Measurements from ENCODE around the gene AFF3. TPM values are rescaled to one million over a fixed set of nuclear protein-coding genes. Genes with fewer than 3 reads are reported as not detected.

AFF3 gene
- total RNA-seq, 1 experiment from 2014 or later: not detected

DNA sequence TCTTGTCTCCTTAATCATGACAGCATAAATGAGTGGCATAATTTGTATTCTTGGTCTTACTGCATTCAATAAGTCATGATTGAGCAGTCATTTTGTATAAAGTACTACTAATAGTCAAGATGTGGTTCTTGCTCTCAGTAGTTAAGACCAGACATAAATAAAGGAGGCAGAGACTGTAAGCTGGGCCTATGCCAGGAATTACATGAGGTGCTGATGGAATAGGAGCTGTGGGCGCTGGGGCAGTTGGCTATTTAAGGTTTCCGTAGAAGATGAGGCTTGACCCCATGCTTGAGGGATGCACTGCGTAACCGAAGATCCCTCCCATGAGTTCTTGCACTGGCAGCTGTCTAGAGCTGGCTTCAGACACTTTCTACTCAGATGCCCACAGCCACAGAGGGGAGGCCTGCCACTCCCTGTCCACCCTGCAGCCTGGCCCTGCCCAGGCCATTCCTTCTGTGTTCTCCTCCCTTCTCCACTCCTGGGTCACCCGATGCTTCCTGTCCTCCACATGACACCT lies 501.7 kb downstream of the AFF3 start:
- ChIA-PET POLR2A (ENCODE audit: low non-redundant PET) (no interaction called here), CTCF (no interaction called here)
- no peak for DNase-seq (ENCODE audit: low spot score)
- no peaks in the 10 kb centered on the region for H3K4me1 ChIP-seq (ENCODE audit: insufficient read depth, low read length, poor library complexity, severe bottlenecking)
- no peak for TF ChIP-seq EZH2 (IDR thresholded peaks at IDR 0.05; ENCODE audit: borderline replicate concordance, low read depth, low read length, poor library complexity, severe bottlenecking)
- TF ChIP-seq, protein P1, sequence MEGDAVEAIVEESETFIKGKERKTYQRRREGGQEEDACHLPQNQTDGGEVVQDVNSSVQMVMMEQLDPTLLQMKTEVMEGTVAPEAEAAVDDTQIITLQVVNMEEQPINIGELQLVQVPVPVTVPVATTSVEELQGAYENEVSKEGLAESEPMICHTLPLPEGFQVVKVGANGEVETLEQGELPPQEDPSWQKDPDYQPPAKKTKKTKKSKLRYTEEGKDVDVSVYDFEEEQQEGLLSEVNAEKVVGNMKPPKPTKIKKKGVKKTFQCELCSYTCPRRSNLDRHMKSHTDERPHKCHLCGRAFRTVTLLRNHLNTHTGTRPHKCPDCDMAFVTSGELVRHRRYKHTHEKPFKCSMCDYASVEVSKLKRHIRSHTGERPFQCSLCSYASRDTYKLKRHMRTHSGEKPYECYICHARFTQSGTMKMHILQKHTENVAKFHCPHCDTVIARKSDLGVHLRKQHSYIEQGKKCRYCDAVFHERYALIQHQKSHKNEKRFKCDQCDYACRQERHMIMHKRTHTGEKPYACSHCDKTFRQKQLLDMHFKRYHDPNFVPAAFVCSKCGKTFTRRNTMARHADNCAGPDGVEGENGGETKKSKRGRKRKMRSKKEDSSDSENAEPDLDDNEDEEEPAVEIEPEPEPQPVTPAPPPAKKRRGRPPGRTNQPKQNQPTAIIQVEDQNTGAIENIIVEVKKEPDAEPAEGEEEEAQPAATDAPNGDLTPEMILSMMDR (conservative IDR thresholded peaks at IDR 0.05; ENCODE audit: low read depth, low read length): no peak
- no TSS peak for BruUV-seq (replicated peaks)
- H3K27ac ChIP-seq (ENCODE audit: low read depth, low read length, poor library complexity, severe bottlenecking): no peak overlapping the region
- no peaks in the 10 kb centered on the region for H3K36me3 ChIP-seq (ENCODE audit: insufficient read depth, low read length, poor library complexity, severe bottlenecking)
- H3K27me3 ChIP-seq (replicated peaks; ENCODE audit: insufficient read depth, low read depth, low read length, poor library complexity): peaks cover 12% of the 10 kb centered on the region
- H3K9me3 ChIP-seq (ENCODE audit: low read depth, low read length, poor library complexity, severe bottlenecking): no peaks in the 10 kb centered on the region
- no peak overlapping the region for H3K4me3 ChIP-seq (ENCODE audit: low read depth, low read length, poor library complexity, severe bottlenecking)
- intact Hi-C loops (cut with micrococcal nuclease; ENCODE audit: unreplicated experiment): no loop called here

DNA sequence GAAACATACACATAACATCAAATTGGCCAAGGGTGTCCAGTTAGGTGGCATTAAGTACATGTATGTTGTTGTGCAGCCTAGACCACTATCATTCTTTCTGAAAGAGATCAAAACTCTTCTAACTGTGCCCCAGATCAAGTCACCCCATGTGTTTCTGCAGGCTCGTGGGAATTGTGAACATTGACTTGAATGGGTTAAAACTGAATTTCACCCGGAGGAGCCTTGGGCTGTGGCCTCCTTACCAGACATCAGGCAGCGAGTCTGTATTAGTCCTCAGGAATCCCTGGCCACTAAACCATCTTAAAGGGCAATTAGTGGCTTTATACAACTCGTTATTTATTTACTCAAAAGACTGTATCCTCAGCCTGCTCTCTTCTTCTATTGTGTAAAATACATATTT lies 503.6 kb downstream of the AFF3 start:
- H3K36me3 ChIP-seq (ENCODE audit: insufficient read depth, low read length, poor library complexity, severe bottlenecking): no peaks in the 10 kb centered on the region
- no TSS peak for BruUV-seq (replicated peaks)
- no peak overlapping the region for H3K27ac ChIP-seq (ENCODE audit: low read depth, low read length, poor library complexity, severe bottlenecking)
- H3K9me3 ChIP-seq (ENCODE audit: low read depth, low read length, poor library complexity, severe bottlenecking): no peaks in the 10 kb centered on the region
- intact Hi-C loops (cut with micrococcal nuclease; ENCODE audit: unreplicated experiment): no loop called here
- no peak overlapping the region for H3K4me3 ChIP-seq (ENCODE audit: low read depth, low read length, poor library complexity, severe bottlenecking)
- no peaks in the 10 kb centered on the region for H3K4me1 ChIP-seq (ENCODE audit: insufficient read depth, low read length, poor library complexity, severe bottlenecking)
- no peak for DNase-seq (ENCODE audit: low spot score)
- ChIA-PET POLR2A (ENCODE audit: low non-redundant PET) (no interaction called here), CTCF (no interaction called here)
- no peak for TF ChIP-seq EZH2 (IDR thresholded peaks at IDR 0.05; ENCODE audit: borderline replicate concordance, low read depth, low read length, poor library complexity, severe bottlenecking)
- TF ChIP-seq, protein P1 (conservative IDR thresholded peaks at IDR 0.05; ENCODE audit: low read depth, low read length): no peak
- peaks cover 3% of the 10 kb centered on the region for H3K27me3 ChIP-seq (replicated peaks; ENCODE audit: insufficient read depth, low read depth, low read length, poor library complexity)

DNA sequence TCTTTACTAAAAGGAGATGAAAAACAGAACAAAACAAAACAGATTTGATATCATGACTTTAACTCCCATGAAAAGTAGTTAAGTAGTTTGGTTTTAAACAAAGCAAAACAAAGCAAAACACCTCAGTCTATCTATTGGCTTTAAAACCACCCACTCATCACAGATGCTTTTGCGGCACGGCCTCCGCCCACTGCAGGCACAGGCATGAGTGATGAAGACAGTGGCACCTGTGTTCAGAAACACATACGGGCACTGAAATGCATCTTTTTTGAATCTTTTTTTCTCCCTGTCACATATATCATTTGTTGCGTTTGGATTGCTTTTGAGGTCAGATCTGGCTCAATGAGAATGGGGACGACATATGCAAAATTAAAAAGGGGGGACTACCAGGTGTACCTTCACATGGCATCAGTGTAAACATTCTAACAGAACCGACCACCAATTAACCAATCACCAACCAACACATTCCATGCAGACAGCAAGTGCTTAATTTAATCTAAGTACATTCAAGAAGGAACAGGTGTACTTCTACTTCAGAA lies 505.2 kb downstream of the AFF3 start:
- Histone ChIP-seq H3K4me1 (ENCODE audit: insufficient read depth, low read length, poor library complexity, severe bottlenecking) (no peaks in the 10 kb centered on the region), H3K27me3 (replicated peaks; ENCODE audit: insufficient read depth, low read depth, low read length, poor library complexity) (peaks cover 3% of the 10 kb centered on the region), H3K4me3 (ENCODE audit: low read depth, low read length, poor library complexity, severe bottlenecking) (no peak overlapping the region), H3K36me3 (ENCODE audit: insufficient read depth, low read length, poor library complexity, severe bottlenecking) (no peaks in the 10 kb centered on the region), H3K27ac (ENCODE audit: low read depth, low read length, poor library complexity, severe bottlenecking) (no peak overlapping the region), H3K9me3 (ENCODE audit: low read depth, low read length, poor library complexity, severe bottlenecking) (no peaks in the 10 kb centered on the region)
- no peak for DNase-seq (ENCODE audit: low spot score)
- intact Hi-C loops (cut with micrococcal nuclease; ENCODE audit: unreplicated experiment): no loop called here
- POLR2A ChIA-PET (ENCODE audit: low non-redundant PET): no interaction called here
- no TSS peak for BruUV-seq (replicated peaks)
- no peak for TF ChIP-seq EZH2 (IDR thresholded peaks at IDR 0.05; ENCODE audit: borderline replicate concordance, low read depth, low read length, poor library complexity, severe bottlenecking)
- TF ChIP-seq, protein P1 (conservative IDR thresholded peaks at IDR 0.05; ENCODE audit: low read depth, low read length): no peak
- CTCF ChIA-PET: no interaction called here

Data from A673 (cell line).